ENCODE results near the gene SORCS3.

- no peak for TF ChIP-seq MAX (CRISPR knock-in tag; IDR thresholded peaks at IDR 0.05)
- no peak for TF ChIP-seq DIDO1 (tag; IDR thresholded peaks at IDR 0.05; ENCODE audit: low read depth)
- no peak for TF ChIP-seq FOXK2 (conservative IDR thresholded peaks at IDR 0.05 in 1 of 2, IDR thresholded peaks at IDR 0.05 in 1 of 2; ENCODE audit: low read depth in 2 of 2)
- no peak for TF ChIP-seq POLR2A (conservative IDR thresholded peaks at IDR 0.05)
- no peak for TF ChIP-seq ZHX1 (conservative IDR thresholded peaks at IDR 0.05; ENCODE audit: low read length)
- TF ChIP-seq CTCF (IDR thresholded peaks at IDR 0.05 in 2 of 3, conservative IDR thresholded peaks at IDR 0.05 in 1 of 3; ENCODE audit: insufficient read depth in 2 of 3, low read depth in 1 of 3, low read length in 3 of 3) = no peak
- no peak for TF ChIP-seq BHLHE40 (IDR thresholded peaks at IDR 0.05; ENCODE audit: low read length)
- TF ChIP-seq ZNF121 (CRISPR knock-in tag; conservative IDR thresholded peaks at IDR 0.05) = no peak
- no peak for TF ChIP-seq JUN (IDR thresholded peaks at IDR 0.05; ENCODE audit: borderline replicate concordance, low read depth, low read length)
- TF ChIP-seq JUN (CRISPR knock-in tag; IDR thresholded peaks at IDR 0.05; ENCODE audit: borderline replicate concordance) = no peak
- TF ChIP-seq ATF3 (IDR thresholded peaks at IDR 0.05) = no peak
- TF ChIP-seq ATF3 (CRISPR knock-in tag; conservative IDR thresholded peaks at IDR 0.05) = no peak
- no peak for TF ChIP-seq IRF1 (CRISPR knock-in tag; IDR thresholded peaks at IDR 0.05; ENCODE audit: borderline replicate concordance)
- no peak for TF ChIP-seq SMARCA5 (IDR thresholded peaks at IDR 0.05)
- no peak for TF ChIP-seq FOXA3 (CRISPR knock-in tag; conservative IDR thresholded peaks at IDR 0.05 in 1 of 2, IDR thresholded peaks at IDR 0.05 in 1 of 2)
Observed at GRCh38 chr10:104937567-104937966, 296.5 kb downstream of the SORCS3 start.

Measured in K562 (cell line).